Measurements from ENCODE around the gene ATP5PO. TPM values are rescaled to one million over a fixed set of nuclear protein-coding genes. Genes with fewer than 3 reads are reported as not detected.
"Not testable (repeated sequence)": the region's sequence is repeated elsewhere in the genome, so short reads cannot be mapped to it uniquely, and the experiment has no call there.

Gene ATP5PO
- total RNA-seq, 3 donors from 2014 or later (not counting 1 experiment from before 2014, with no cell fraction given), result 80.4 to 95.4 (median 94.9) TPM

DNA sequence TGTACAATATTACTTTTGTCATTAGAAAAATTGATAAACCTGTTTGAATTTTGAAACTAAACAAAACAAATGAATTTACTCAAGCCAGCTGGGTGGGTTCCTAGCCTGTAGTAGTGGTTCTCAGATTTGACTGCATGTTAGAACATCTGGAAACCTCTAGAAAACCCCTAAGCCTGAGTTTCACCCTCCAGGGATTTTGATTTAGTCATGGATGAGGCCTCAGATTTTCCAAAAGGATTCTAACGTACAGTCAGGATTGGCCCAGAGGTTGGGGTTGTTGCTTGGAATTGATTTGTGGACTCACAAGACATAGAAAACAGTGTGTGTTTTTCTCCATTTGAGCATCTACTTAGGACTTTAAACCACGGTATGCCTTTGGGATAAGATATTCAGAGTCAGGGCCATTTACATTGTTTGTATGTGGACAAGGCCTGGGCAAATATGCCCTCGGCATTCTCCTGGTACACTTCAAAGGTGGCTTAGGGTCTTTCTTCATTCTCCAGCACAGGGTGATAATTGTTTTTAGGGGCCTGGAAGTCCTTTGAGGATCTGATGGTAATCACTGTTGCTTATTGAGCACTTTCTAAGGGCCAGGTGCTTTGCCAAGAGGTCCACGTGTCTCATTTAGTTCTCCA lies 42.6 kb downstream of the ATP5PO start:
- H3K4me1 ChIP-seq (ENCODE audit: control insufficient read depth, insufficient read depth, low read length), result no peaks in the 10 kb centered on the region
- WGBS (ENCODE audit: insufficient coverage), result 87% methylated on average over 4 of the region's 4 CpGs
- Mint-ChIP-seq H3K9me3 (no peaks in the 10 kb centered on the region), H3K4me1 (no peaks in the 10 kb centered on the region), H3K36me3 (no peaks in the 10 kb centered on the region), H3K27me3 (ENCODE audit: low read depth in 2 of 2) (peaks cover 0 to 4% of the 10 kb centered on the region in 2 donors), H3K4me3 (no peak overlapping the region), H3K27ac (no peak overlapping the region)
- H3K27ac ChIP-seq (ENCODE audit: low read length), result no peak overlapping the region
- no peaks in the 10 kb centered on the region for H3K9me3 ChIP-seq (ENCODE audit: control insufficient read depth, insufficient read depth, low read length)
- intact Hi-C loops (cut with micrococcal nuclease), result no loop called here
- no peak overlapping the region for H3K4me3 ChIP-seq (ENCODE audit: low read length)
- no peaks in the 10 kb centered on the region for H3K36me3 ChIP-seq (ENCODE audit: control insufficient read depth, insufficient read depth, low read length)
- DNase-seq (no peak), ATAC-seq (no peak)
- no peaks in the 10 kb centered on the region for H3K27me3 ChIP-seq (ENCODE audit: control insufficient read depth, insufficient read depth, low read length)
- TF ChIP-seq, protein P1, sequence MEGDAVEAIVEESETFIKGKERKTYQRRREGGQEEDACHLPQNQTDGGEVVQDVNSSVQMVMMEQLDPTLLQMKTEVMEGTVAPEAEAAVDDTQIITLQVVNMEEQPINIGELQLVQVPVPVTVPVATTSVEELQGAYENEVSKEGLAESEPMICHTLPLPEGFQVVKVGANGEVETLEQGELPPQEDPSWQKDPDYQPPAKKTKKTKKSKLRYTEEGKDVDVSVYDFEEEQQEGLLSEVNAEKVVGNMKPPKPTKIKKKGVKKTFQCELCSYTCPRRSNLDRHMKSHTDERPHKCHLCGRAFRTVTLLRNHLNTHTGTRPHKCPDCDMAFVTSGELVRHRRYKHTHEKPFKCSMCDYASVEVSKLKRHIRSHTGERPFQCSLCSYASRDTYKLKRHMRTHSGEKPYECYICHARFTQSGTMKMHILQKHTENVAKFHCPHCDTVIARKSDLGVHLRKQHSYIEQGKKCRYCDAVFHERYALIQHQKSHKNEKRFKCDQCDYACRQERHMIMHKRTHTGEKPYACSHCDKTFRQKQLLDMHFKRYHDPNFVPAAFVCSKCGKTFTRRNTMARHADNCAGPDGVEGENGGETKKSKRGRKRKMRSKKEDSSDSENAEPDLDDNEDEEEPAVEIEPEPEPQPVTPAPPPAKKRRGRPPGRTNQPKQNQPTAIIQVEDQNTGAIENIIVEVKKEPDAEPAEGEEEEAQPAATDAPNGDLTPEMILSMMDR (IDR thresholded peaks at IDR 0.05), result no peak

DNA sequence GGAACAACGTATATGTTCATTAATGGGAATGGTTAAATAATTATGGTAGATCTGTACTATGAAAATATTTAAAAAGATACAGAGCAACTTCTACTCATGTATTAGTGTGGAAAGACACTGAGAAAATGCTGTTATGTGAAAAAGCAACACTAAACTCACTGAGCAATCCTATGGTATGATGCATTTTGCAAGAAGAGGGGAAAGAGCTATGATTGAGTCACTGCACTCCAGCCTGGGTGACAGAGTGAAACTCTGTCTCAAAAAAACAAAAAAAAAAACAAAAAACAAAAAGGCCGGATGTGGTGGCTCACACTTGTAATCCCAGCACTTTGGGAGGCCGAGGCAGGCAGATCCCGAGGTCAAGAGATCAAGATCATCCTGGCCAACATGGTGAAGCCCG lies 44.4 kb downstream of the ATP5PO start:
- TF ChIP-seq, protein P1 (IDR thresholded peaks at IDR 0.05), result no peak
- H3K4me1 ChIP-seq (ENCODE audit: control insufficient read depth, insufficient read depth, low read length), result no peaks in the 10 kb centered on the region
- peaks cover 0 to 2% of the 10 kb centered on the region in 2 donors for H3K27me3 Mint-ChIP-seq (ENCODE audit: low read depth in 2 of 2)
- H3K4me1 Mint-ChIP-seq, result peaks cover 0 to 5% of the 10 kb centered on the region in 2 donors
- no peak overlapping the region for H3K4me3 ChIP-seq (ENCODE audit: low read length)
- H3K27me3 ChIP-seq (ENCODE audit: control insufficient read depth, insufficient read depth, low read length), result no peaks in the 10 kb centered on the region
- no peaks in the 10 kb centered on the region for H3K9me3 Mint-ChIP-seq
- DNase-seq (no peak), ATAC-seq (no peak)
- 87% methylated on average over 4 of the region's 5 CpGs for WGBS (ENCODE audit: insufficient coverage)
- intact Hi-C loops (cut with micrococcal nuclease), result no loop called here
- no peak overlapping the region for H3K4me3 Mint-ChIP-seq
- H3K27ac ChIP-seq (ENCODE audit: low read length), result no peak overlapping the region
- no peak overlapping the region for H3K27ac Mint-ChIP-seq
- no peaks in the 10 kb centered on the region for H3K36me3 Mint-ChIP-seq
- no peaks in the 10 kb centered on the region for H3K9me3 ChIP-seq (ENCODE audit: control insufficient read depth, insufficient read depth, low read length)
- H3K36me3 ChIP-seq (ENCODE audit: control insufficient read depth, insufficient read depth, low read length), result no peaks in the 10 kb centered on the region

DNA sequence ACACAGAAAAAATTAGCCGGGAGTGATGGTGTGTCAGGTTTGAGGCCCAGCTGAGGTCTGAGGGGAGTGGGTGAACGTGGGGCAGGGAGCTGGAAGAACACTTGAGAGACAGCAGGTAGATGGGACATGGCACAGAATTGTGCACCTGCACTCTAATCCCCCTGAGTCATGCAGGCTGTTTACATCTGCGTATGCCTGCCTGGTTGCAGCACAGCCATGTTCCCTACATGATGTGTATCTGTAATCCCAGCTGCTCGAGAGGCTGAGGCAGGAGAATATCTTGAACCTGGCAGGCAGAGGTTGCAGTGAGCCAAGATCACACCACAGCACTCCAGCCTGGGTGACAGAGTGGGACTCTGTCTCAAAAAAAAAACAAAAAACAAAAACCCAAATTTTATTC lies 44.8 kb downstream of the ATP5PO start:
- DNase-seq (no peak), ATAC-seq (no peak)
- Histone ChIP-seq H3K4me1 (ENCODE audit: control insufficient read depth, insufficient read depth, low read length) (no peaks in the 10 kb centered on the region), H3K36me3 (ENCODE audit: control insufficient read depth, insufficient read depth, low read length) (no peaks in the 10 kb centered on the region), H3K27ac (ENCODE audit: low read length) (no peak overlapping the region), H3K4me3 (ENCODE audit: low read length) (no peak overlapping the region), H3K9me3 (ENCODE audit: control insufficient read depth, insufficient read depth, low read length) (no peaks in the 10 kb centered on the region), H3K27me3 (ENCODE audit: control insufficient read depth, insufficient read depth, low read length) (no peaks in the 10 kb centered on the region)
- no peaks in the 10 kb centered on the region for H3K9me3 Mint-ChIP-seq
- H3K4me3 Mint-ChIP-seq, result no peak overlapping the region
- WGBS (ENCODE audit: insufficient coverage), result 80% methylated on average over 4 of the region's 4 CpGs
- TF ChIP-seq, protein P1 (IDR thresholded peaks at IDR 0.05), result no peak
- H3K27me3 Mint-ChIP-seq (ENCODE audit: low read depth in 2 of 2), result no peaks in the 10 kb centered on the region
- H3K27ac Mint-ChIP-seq, result no peak overlapping the region
- H3K36me3 Mint-ChIP-seq, result no peaks in the 10 kb centered on the region
- H3K4me1 Mint-ChIP-seq, result peaks cover 0 to 5% of the 10 kb centered on the region in 2 donors
- intact Hi-C loops (cut with micrococcal nuclease), result no loop called here

DNA sequence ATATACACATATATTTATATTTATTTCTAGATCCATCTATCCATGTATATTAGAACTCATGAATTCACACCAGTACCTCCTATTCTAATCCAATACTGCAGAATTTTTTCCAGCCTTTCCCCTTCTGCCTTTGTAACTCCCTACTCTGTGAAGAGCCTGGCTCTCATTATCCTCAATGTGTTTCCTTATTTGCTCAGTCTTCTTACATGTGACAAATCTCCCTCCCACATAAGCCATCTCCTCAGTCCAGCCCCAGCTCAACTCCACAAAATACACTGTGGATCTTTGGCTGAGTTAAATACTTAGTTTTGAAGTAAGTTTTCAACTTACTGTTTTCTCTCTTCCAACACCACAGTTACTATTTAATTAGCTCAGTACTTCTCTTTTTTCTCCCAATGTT lies 45.7 kb downstream of the ATP5PO start:
- no peaks in the 10 kb centered on the region for H3K9me3 Mint-ChIP-seq
- no peak overlapping the region for H3K27ac Mint-ChIP-seq
- no peaks in the 10 kb centered on the region for H3K27me3 ChIP-seq (ENCODE audit: control insufficient read depth, insufficient read depth, low read length)
- H3K4me3 ChIP-seq (ENCODE audit: low read length), result no peak overlapping the region
- H3K27ac ChIP-seq (ENCODE audit: low read length), result no peak overlapping the region
- no peaks in the 10 kb centered on the region for H3K36me3 Mint-ChIP-seq
- intact Hi-C loops (cut with micrococcal nuclease), result no loop called here
- no peaks in the 10 kb centered on the region for H3K4me1 ChIP-seq (ENCODE audit: control insufficient read depth, insufficient read depth, low read length)
- no peak for DNase-seq
- H3K4me3 Mint-ChIP-seq, result no peak overlapping the region
- peaks cover 0 to 5% of the 10 kb centered on the region in 2 donors for H3K4me1 Mint-ChIP-seq
- no peaks in the 10 kb centered on the region for H3K9me3 ChIP-seq (ENCODE audit: control insufficient read depth, insufficient read depth, low read length)
- TF ChIP-seq, protein P1 (IDR thresholded peaks at IDR 0.05), result no peak
- H3K27me3 Mint-ChIP-seq (ENCODE audit: low read depth in 2 of 2), result peaks cover 1 to 2% of the 10 kb centered on the region in 2 donors
- no peak for ATAC-seq
- H3K36me3 ChIP-seq (ENCODE audit: control insufficient read depth, insufficient read depth, low read length), result no peaks in the 10 kb centered on the region

DNA sequence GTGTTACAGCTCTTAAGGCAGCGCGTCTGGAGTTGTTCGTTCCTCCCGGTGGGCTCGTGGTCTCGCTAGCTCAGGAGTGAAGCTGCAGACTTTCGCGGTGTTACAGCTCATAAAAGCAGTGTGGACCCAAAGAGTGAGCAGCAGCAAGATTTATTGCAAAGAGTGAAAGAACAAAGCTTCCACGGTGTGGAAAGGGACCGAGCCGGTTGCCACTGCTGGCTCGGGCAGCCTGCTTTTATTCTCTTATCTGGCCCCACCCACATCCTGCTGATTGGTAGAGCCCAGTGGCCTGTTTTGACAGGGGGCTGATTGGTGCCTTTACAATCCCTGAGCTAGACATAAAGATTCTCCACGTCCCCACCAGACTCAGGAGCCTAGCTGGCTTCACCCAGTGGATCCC lies 47.7 kb downstream of the ATP5PO start:
- peak overlapping the region; percentile 88 for H3K4me3 Mint-ChIP-seq
- DNase-seq; H3K4me1 ChIP-seq (ENCODE audit: control insufficient read depth, insufficient read depth, low read length); H3K27me3 ChIP-seq (ENCODE audit: control insufficient read depth, insufficient read depth, low read length); H3K9me3 ChIP-seq (ENCODE audit: control insufficient read depth, insufficient read depth, low read length); ATAC-seq; H3K4me1 Mint-ChIP-seq; H3K27ac ChIP-seq (ENCODE audit: low read length); H3K36me3 Mint-ChIP-seq; H3K9me3 Mint-ChIP-seq; H3K36me3 ChIP-seq (ENCODE audit: control insufficient read depth, insufficient read depth, low read length); H3K4me3 ChIP-seq (ENCODE audit: low read length); intact Hi-C loops (cut with micrococcal nuclease): not testable (repeated sequence)
- H3K27ac Mint-ChIP-seq, result peak overlapping the region; percentile 46 to 52
- WGBS (ENCODE audit: insufficient coverage), result 57% methylated on average over 13 of the region's 13 CpGs
- H3K27me3 Mint-ChIP-seq (ENCODE audit: low read depth in 2 of 2), result peaks cover 3 to 15% of the 10 kb centered on the region in 2 donors

Measured in natural killer cell (primary cell).